ENCODE results near the gene ADAMTS3.

The ADAMTS3 gene

GRCh38 chr4:72568959-72569718, at the start of gene ADAMTS3:
Gene ADAMTS3 (minus strand): TSS chr4:72569221. CDS start chr4:72568762, 459 bp downstream.
- Histone ChIP-seq H3K9me3 (ENCODE audit: control insufficient read depth in 1 of 2, low read length in 2 of 2) (no peaks in the 10 kb centered on the region), H3K4me3 (ENCODE audit: low read depth in 1 of 2, low read length in 2 of 2) (peak within 1 kb of the TSS; percentile 77 to 87), H3K36me3 (ENCODE audit: control insufficient read depth in 1 of 2, insufficient read depth in 2 of 2, low read length in 2 of 2) (no peaks in the 10 kb centered on the region), H3K4me1 (ENCODE audit: control insufficient read depth in 1 of 2, insufficient read depth in 2 of 2, low read length in 2 of 2) (no peaks in the 10 kb centered on the region), H3K27ac (ENCODE audit: low read length) (peak within 1 kb of the TSS; percentile 58), H3K27me3 (ENCODE audit: low read depth, low read length) (no peaks in the 10 kb centered on the region)

GRCh38 chr4:72613959-72614358, 44.9 kb upstream of the ADAMTS3 start:
- Histone ChIP-seq H3K4me1 (ENCODE audit: control insufficient read depth in 1 of 2, insufficient read depth in 2 of 2, low read length in 2 of 2) (no peaks in the 10 kb centered on the region), H3K27me3 (ENCODE audit: low read depth, low read length) (no peaks in the 10 kb centered on the region), H3K4me3 (ENCODE audit: low read depth in 1 of 2, low read length in 2 of 2) (no peak overlapping the region), H3K27ac (ENCODE audit: low read length) (no peak overlapping the region), H3K36me3 (ENCODE audit: control insufficient read depth in 1 of 2, insufficient read depth in 2 of 2, low read length in 2 of 2) (no peaks in the 10 kb centered on the region), H3K9me3 (ENCODE audit: control insufficient read depth in 1 of 2, low read length in 2 of 2) (peaks cover 0 to 7% of the 10 kb centered on the region in 2 donors)

- Histone ChIP-seq H3K4me3 (ENCODE audit: low read depth in 1 of 2, low read length in 2 of 2) (no peak overlapping the region), H3K4me1 (ENCODE audit: control insufficient read depth in 1 of 2, insufficient read depth in 2 of 2, low read length in 2 of 2) (no peaks in the 10 kb centered on the region), H3K9me3 (ENCODE audit: control insufficient read depth in 1 of 2, low read length in 2 of 2) (no peaks in the 10 kb centered on the region), H3K36me3 (ENCODE audit: control insufficient read depth in 1 of 2, insufficient read depth in 2 of 2, low read length in 2 of 2) (no peaks in the 10 kb centered on the region), H3K27me3 (ENCODE audit: low read depth, low read length) (no peaks in the 10 kb centered on the region), H3K27ac (ENCODE audit: low read length) (no peak overlapping the region)
Observed at GRCh38 chr4:72606751-72607150, 37.7 kb upstream of the ADAMTS3 start.

GRCh38 chr4:72604324-72604723, 35.3 kb upstream of the ADAMTS3 start:
- Histone ChIP-seq H3K4me1 (ENCODE audit: control insufficient read depth in 1 of 2, insufficient read depth in 2 of 2, low read length in 2 of 2) (no peaks in the 10 kb centered on the region), H3K4me3 (ENCODE audit: low read depth in 1 of 2, low read length in 2 of 2) (no peak overlapping the region), H3K36me3 (ENCODE audit: control insufficient read depth in 1 of 2, insufficient read depth in 2 of 2, low read length in 2 of 2) (no peaks in the 10 kb centered on the region), H3K27ac (ENCODE audit: low read length) (no peak overlapping the region), H3K27me3 (ENCODE audit: low read depth, low read length) (no peaks in the 10 kb centered on the region), H3K9me3 (ENCODE audit: control insufficient read depth in 1 of 2, low read length in 2 of 2) (no peaks in the 10 kb centered on the region)

- Histone ChIP-seq H3K4me1 (ENCODE audit: control insufficient read depth in 1 of 2, insufficient read depth in 2 of 2, low read length in 2 of 2) (no peaks in the 10 kb centered on the region), H3K4me3 (ENCODE audit: low read depth in 1 of 2, low read length in 2 of 2) (no peak overlapping the region), H3K9me3 (ENCODE audit: control insufficient read depth in 1 of 2, low read length in 2 of 2) (no peaks in the 10 kb centered on the region), H3K27me3 (ENCODE audit: low read depth, low read length) (no peaks in the 10 kb centered on the region), H3K27ac (ENCODE audit: low read length) (no peak overlapping the region), H3K36me3 (ENCODE audit: control insufficient read depth in 1 of 2, insufficient read depth in 2 of 2, low read length in 2 of 2) (no peaks in the 10 kb centered on the region)
Observed at GRCh38 chr4:72602396-72603376, 33.7 kb upstream of the ADAMTS3 start.

- Histone ChIP-seq H3K4me1 (ENCODE audit: control insufficient read depth in 1 of 2, insufficient read depth in 2 of 2, low read length in 2 of 2) (no peaks in the 10 kb centered on the region), H3K4me3 (ENCODE audit: low read depth in 1 of 2, low read length in 2 of 2) (no peak overlapping the region), H3K36me3 (ENCODE audit: control insufficient read depth in 1 of 2, insufficient read depth in 2 of 2, low read length in 2 of 2) (no peaks in the 10 kb centered on the region), H3K27ac (ENCODE audit: low read length) (no peak overlapping the region), H3K27me3 (ENCODE audit: low read depth, low read length) (no peaks in the 10 kb centered on the region), H3K9me3 (ENCODE audit: control insufficient read depth in 1 of 2, low read length in 2 of 2) (no peaks in the 10 kb centered on the region)
Observed at GRCh38 chr4:72591547-72592454, 22.8 kb upstream of the ADAMTS3 start.

GRCh38 chr4:72587334-72587733, 18.3 kb upstream of the ADAMTS3 start:
- no peaks in the 10 kb centered on the region for H3K27me3 ChIP-seq (ENCODE audit: low read depth, low read length)
- no peak overlapping the region for H3K4me3 ChIP-seq (ENCODE audit: low read depth in 1 of 2, low read length in 2 of 2)
- H3K27ac ChIP-seq (ENCODE audit: low read length): no peak overlapping the region
- no peaks in the 10 kb centered on the region for H3K36me3 ChIP-seq (ENCODE audit: control insufficient read depth in 1 of 2, insufficient read depth in 2 of 2, low read length in 2 of 2)
- no peaks in the 10 kb centered on the region for H3K4me1 ChIP-seq (ENCODE audit: control insufficient read depth in 1 of 2, insufficient read depth in 2 of 2, low read length in 2 of 2)
- no peaks in the 10 kb centered on the region for H3K9me3 ChIP-seq (ENCODE audit: control insufficient read depth in 1 of 2, low read length in 2 of 2)

GRCh38 chr4:72582853-72583252, 13.8 kb upstream of the ADAMTS3 start:
- no peak overlapping the region for H3K4me3 ChIP-seq (ENCODE audit: low read depth in 1 of 2, low read length in 2 of 2)
- no peaks in the 10 kb centered on the region for H3K36me3 ChIP-seq (ENCODE audit: control insufficient read depth in 1 of 2, insufficient read depth in 2 of 2, low read length in 2 of 2)
- H3K4me1 ChIP-seq (ENCODE audit: control insufficient read depth in 1 of 2, insufficient read depth in 2 of 2, low read length in 2 of 2): no peaks in the 10 kb centered on the region
- no peaks in the 10 kb centered on the region for H3K9me3 ChIP-seq (ENCODE audit: control insufficient read depth in 1 of 2, low read length in 2 of 2)
- H3K27ac ChIP-seq (ENCODE audit: low read length): no peak overlapping the region
- no peaks in the 10 kb centered on the region for H3K27me3 ChIP-seq (ENCODE audit: low read depth, low read length)

- H3K27me3 ChIP-seq (ENCODE audit: low read depth, low read length): no peaks in the 10 kb centered on the region
- no peak overlapping the region for H3K27ac ChIP-seq (ENCODE audit: low read length)
- H3K36me3 ChIP-seq (ENCODE audit: control insufficient read depth in 1 of 2, insufficient read depth in 2 of 2, low read length in 2 of 2): no peaks in the 10 kb centered on the region
- H3K9me3 ChIP-seq (ENCODE audit: control insufficient read depth in 1 of 2, low read length in 2 of 2): no peaks in the 10 kb centered on the region
- no peaks in the 10 kb centered on the region for H3K4me1 ChIP-seq (ENCODE audit: control insufficient read depth in 1 of 2, insufficient read depth in 2 of 2, low read length in 2 of 2)
- H3K4me3 ChIP-seq (ENCODE audit: low read depth in 1 of 2, low read length in 2 of 2): no peak overlapping the region
Observed at GRCh38 chr4:72577211-72577610, 8.2 kb upstream of the ADAMTS3 start.

GRCh38 chr4:72571337-72571736, 2.3 kb upstream of the ADAMTS3 start:
- Histone ChIP-seq H3K4me1 (ENCODE audit: control insufficient read depth in 1 of 2, insufficient read depth in 2 of 2, low read length in 2 of 2) (no peaks in the 10 kb centered on the region), H3K27me3 (ENCODE audit: low read depth, low read length) (no peaks in the 10 kb centered on the region), H3K9me3 (ENCODE audit: control insufficient read depth in 1 of 2, low read length in 2 of 2) (no peaks in the 10 kb centered on the region), H3K36me3 (ENCODE audit: control insufficient read depth in 1 of 2, insufficient read depth in 2 of 2, low read length in 2 of 2) (no peaks in the 10 kb centered on the region), H3K27ac (ENCODE audit: low read length) (no peak overlapping the region), H3K4me3 (ENCODE audit: low read depth in 1 of 2, low read length in 2 of 2) (no peak overlapping the region)
